K562 (cell line): ENCODE measurements around the gene CEP19. TPM values are rescaled to one million over a fixed set of nuclear protein-coding genes. Genes with fewer than 3 reads are reported as not detected.
A peak's percentile ranks its signal among the peaks of the same experiment; 100 is the strongest.

ENCODE experiments used
- ATAC-seq: fragments of 200-7000 bp; cut with Tn5 transposase; 3 replicates; pipeline ENCODE4 v1.9.1; 2020; ENCODE audit warnings: moderate library complexity
- BruUV-seq: library from RNA; stranded (reverse); fragments of 400-500 nt; replicated peaks from 2 replicates; lab custom pipeline; 2021; lab: Mats Ljungman, UMichigan
- CTCF ChIA-PET: fragments of 300-600 bp; formaldehyde crosslinking; extraction: SDS; loops from one replicate; lab custom pipeline; 2021; ENCODE audit warnings: low intra/inter-chr PET ratio; lab: Yijun Ruan, JAX
- POLR2A ChIA-PET: fragments of 300-600, 350-650 bp; sonication (Branson Sonifier 250); formaldehyde crosslinking; extraction: SDS; loops from one replicate; lab custom pipeline; 2021; ENCODE audit warnings: antibody characterized with exemption, inconsistent platforms; lab: Yijun Ruan, JAX
- DNase-seq, 4 experiments: peaks; one replicate each; pipeline versions ENCODE4 v3.0.0 to v3.0.0-alpha.2; 2011 to 2018; ENCODE audit warnings: low spot score in 3 of 4, mixed read lengths in 3 of 4; ENCODE audit errors: extremely low read depth in 1 of 4
- FAIRE-seq: peaks from 2 replicates; lab custom pipeline; 2011; peaks lifted over from hg19 to GRCh38; lab: Jason Lieb, UNC
- H2AFZ ChIP-seq: 2 replicates; pipeline ENCODE4 v1.6.0; 2011; ENCODE audit warnings: low read depth, low read length, control low read depth, inconsistent platforms
- H3K27ac ChIP-seq: fragments of 200-600 bp; 3 replicates; pipeline ENCODE4 v1.8.0; 2011; ENCODE audit warnings: low read depth, mild to moderate bottlenecking, control low read depth, inconsistent platforms, low read length, moderate library complexity, mixed read lengths; ENCODE audit errors: extremely low read depth
- H3K27me3 ChIP-seq, 2 experiments: fragments of 300-600 bp in 1 of 2; 2 replicates in 1 of 2; 3 replicates in 1 of 2; pipeline versions ENCODE4 v1.6.0 to v1.8.0; 2011; ENCODE audit warnings: inconsistent platforms in 2 of 2, low read length in 2 of 2, mild to moderate bottlenecking in 1 of 2, mixed read lengths in 1 of 2, moderate library complexity in 1 of 2; ENCODE audit not compliant: control insufficient read depth in 2 of 2, insufficient read depth in 2 of 2
- H3K36me3 ChIP-seq: fragments of 300-600 bp; 3 replicates; pipeline ENCODE4 v1.8.0; 2011; ENCODE audit warnings: mild to moderate bottlenecking, low read length, inconsistent platforms; ENCODE audit not compliant: control insufficient read depth, insufficient read depth
- H3K4me1 ChIP-seq, 2 experiments: fragments of 200-600 bp in 1 of 2; replicated peaks in 1 of 2; 2 replicates in 1 of 2; 3 replicates in 1 of 2; pipeline versions ENCODE4 v1.5.1 to v1.8.0; 2011; ENCODE audit warnings: inconsistent platforms in 2 of 2, low read length in 2 of 2, mild to moderate bottlenecking in 1 of 2, mixed read lengths in 1 of 2, moderate library complexity in 1 of 2; ENCODE audit not compliant: control insufficient read depth in 2 of 2, insufficient read depth in 2 of 2
- H3K4me2 ChIP-seq: 2 replicates; pipeline ENCODE4 v1.6.1; 2011; ENCODE audit warnings: low read length, control low read depth, inconsistent platforms, mixed read lengths; ENCODE audit not compliant: insufficient read depth
- H3K4me3 ChIP-seq: fragments of 200-600 bp; sonication (generic), shearing (Covaris generic); 2 replicates; pipeline ENCODE4 v1.5.1; 2016; ENCODE audit warnings: control low read depth, inconsistent platforms
- H3K79me2 ChIP-seq: fragments of 200-600 bp; 3 replicates; pipeline ENCODE4 v1.8.0; 2011; ENCODE audit warnings: low read length, inconsistent platforms; ENCODE audit not compliant: control insufficient read depth, insufficient read depth
- H3K9ac ChIP-seq, 2 experiments: 2 replicates each; pipeline versions ENCODE4 v1.6.0 to v1.6.1; 2011; ENCODE audit warnings: low read depth in 2 of 2, low read length in 2 of 2, control low read depth in 1 of 2, inconsistent platforms in 1 of 2, mild to moderate bottlenecking in 1 of 2, mixed read lengths in 1 of 2; ENCODE audit not compliant: insufficient read depth in 1 of 2
- H3K9me1 ChIP-seq: one replicate; pipeline ENCODE4 v1.6.0; 2011; ENCODE audit warnings: inconsistent platforms, mild to moderate bottlenecking, low read length, moderate library complexity; ENCODE audit not compliant: control insufficient read depth, insufficient read depth
- H3K9me3 ChIP-seq: replicated peaks from 2 replicates; pipeline ENCODE4 v1.5.1; 2011; ENCODE audit warnings: low read depth, low read length, inconsistent platforms; ENCODE audit not compliant: control insufficient read depth, insufficient read depth
- H4K20me1 ChIP-seq: replicated peaks from 2 replicates; pipeline ENCODE4 v1.6.1; 2011; ENCODE audit warnings: low read length, inconsistent platforms, mixed read lengths; ENCODE audit not compliant: control insufficient read depth, insufficient read depth
- CTCF ChIP-seq, 3 experiments: IDR thresholded peaks in 2 of 3; conservative IDR thresholded peaks in 1 of 3; 2 replicates each; pipeline ENCODE4 v1.5.1; 2011 to 2012; ENCODE audit warnings: low read length in 3 of 3, mild to moderate bottlenecking in 3 of 3, control low read depth in 2 of 3, improper control_type of control experiment in 1 of 3, inconsistent platforms in 1 of 3, low read depth in 1 of 3, mixed read lengths in 1 of 3, moderate library complexity in 1 of 3; ENCODE audit not compliant: insufficient read depth in 2 of 3
- EGR1 ChIP-seq: fragments of 450-650 bp; conservative IDR thresholded peaks from 2 replicates; pipeline ENCODE4 v1.6.1; 2017; ENCODE audit warnings: mild to moderate bottlenecking
- HNRNPUL1 ChIP-seq: fragments of 200-400 bp; formaldehyde crosslinking; IDR thresholded peaks from 2 replicates; pipeline ENCODE4 v1.6.1; 2017; ENCODE audit warnings: low read length
- PATZ1 ChIP-seq: fragments of 250-450 bp; sonication (Bioruptor Pico); IDR thresholded peaks from 2 replicates; pipeline ENCODE4 v1.5.0; 2020; ENCODE audit warnings: mild to moderate bottlenecking, borderline replicate concordance
- POLR2AphosphoS5 ChIP-seq: IDR thresholded peaks from 2 replicates; pipeline ENCODE4 v1.6.1; 2011; ENCODE audit warnings: mild to moderate bottlenecking, low read depth, low read length, moderate library complexity; ENCODE audit not compliant: control insufficient read depth, insufficient read depth
- PRMT5 ChIP-seq: sonication (generic); formaldehyde crosslinking; IDR thresholded peaks from 2 replicates; pipeline ENCODE4 v1.5.0; 2020; ENCODE audit warnings: missing genetic modification reagents
- TEAD4 ChIP-seq, 2 experiments: sonication (generic) in 1 of 2; formaldehyde crosslinking in 1 of 2; IDR thresholded peaks; 2 replicates each; pipeline versions ENCODE4 v1.6.1 to v1.8.0; 2012 to 2022; ENCODE audit warnings: borderline replicate concordance in 1 of 2, inconsistent platforms in 1 of 2, low read length in 1 of 2, mild to moderate bottlenecking in 1 of 2, missing genetic modification reagents in 1 of 2
- TRIM24 ChIP-seq, 2 experiments: fragments of 450-650 bp; IDR thresholded peaks; 2 replicates each; pipeline ENCODE4 v1.6.1; 2016
- ZBTB11 ChIP-seq, 3 experiments: fragments of 200-800 bp in 1 of 3; fragments of 250-450 bp in 1 of 3; fragments of 450-650 bp in 1 of 3; sonication (Bioruptor Pico) in 1 of 3; sonication (Bioruptor generic) in 1 of 3; formaldehyde crosslinking in 1 of 3; IDR thresholded peaks; 2 replicates each; pipeline versions ENCODE4 v1.6.1 to v1.8.0; 2016 to 2022; ENCODE audit warnings: mild to moderate bottlenecking in 2 of 3, missing genetic modification characterization in 2 of 3, missing compliant biosample characterization in 1 of 3, moderate library complexity in 1 of 3
- WGBS: fragments of 100-300 bp; shearing (Covaris generic); methylation state at CpG from one replicate; pipeline ENCODE4 v1.1.6; 2016; ENCODE audit warnings: low coverage, mixed read lengths; ENCODE audit not compliant: insufficient coverage; ENCODE audit errors: missing lambda C conversion rate; 5-methylcytosine and 5-hydroxymethylcytosine counted together
- in situ Hi-C: fragments of 300-500 bp; cut with MboI; formaldehyde crosslinking; loops from 4 replicates; pipeline ENCODE4 v1.15.0; 2018; ENCODE audit warnings: inconsistent platforms, mixed read lengths
- intact Hi-C: fragments of 100-400 bp; cut with micrococcal nuclease; formaldehyde crosslinking; loops from 2 replicates; pipeline ENCODE4 v1.14.2; 2022
- polyA plus RNA-seq, 8 experiments: library from polyadenylated mRNA; depleted of rRNA in 4 of 8; stranded (reverse) in 5 of 8; unstranded in 3 of 8; fragments of >200 nt; fragmentation: Nextera tagmentation in 2 of 8; fragmentation: Illumina TruSeq in 1 of 8; extraction: Ambion mirVana in 2 of 8; extraction: Trizol in 1 of 8; gene quantifications; 2 replicates each; pipeline versions ENCODE4 v1.2.1 to v1.2.3, GENCODE V29; 2011 to 2014; ENCODE audit warnings: inconsistent platforms in 1 of 8, missing spikeins in 1 of 8
- total RNA-seq, 7 experiments: library from RNA; depleted of rRNA in 6 of 7; stranded (reverse); fragments of >200 nt in 6 of 7; fragmentation: Illumina TruSeq in 2 of 7; extraction: Trizol in 2 of 7; gene quantifications; 2 replicates each; pipeline versions ENCODE4 v1.2.1 to v1.2.3, GENCODE V29; 2011 to 2021; ENCODE audit warnings: low replicate concordance in 1 of 7

CEP19 gene
- total and polyA plus RNA-seq, 9 of the 15 experiments (the other 6 are each of a cell fraction or from before 2014, with no cell fraction given) = 2.5 to 4.5 (median 3.7) TPM

- H3K36me3 ChIP-seq = no peaks in the 10 kb centered on the region
- DNase-seq (no peak), FAIRE-seq (no peak), ATAC-seq (no peak)
- H3K27ac ChIP-seq = no peak overlapping the region
- no peaks in the 10 kb centered on the region for H4K20me1 ChIP-seq
- in situ Hi-C loops = no loop called here
- WGBS = 5% methylated on average over 1 of the region's 1 CpG
- no peak overlapping the region for H2AFZ ChIP-seq
- no peak overlapping the region for H3K4me3 ChIP-seq
- H3K9ac ChIP-seq = no peak overlapping the region
- intact Hi-C loops = no loop called here
- peak in 1 of 3 experiments; percentile 26; a peak in 1 of 6 replicates for TF ChIP-seq CTCF (IDR thresholded peaks at IDR 0.05 in 2 of 3, conservative IDR thresholded peaks at IDR 0.05 in 1 of 3; ENCODE audit: insufficient read depth in 2 of 3, low read depth in 1 of 3, low read length in 3 of 3)
- peak; percentile 94 for TF ChIP-seq EGR1
- no peak for TF ChIP-seq PRMT5
- TF ChIP-seq PATZ1 (CRISPR knock-in tag) = no peak
- peak; percentile 70 for TF ChIP-seq TEAD4 (IDR thresholded peaks at IDR 0.05; ENCODE audit: low read length)
- TF ChIP-seq TEAD4 (CRISPR knock-in tag; IDR thresholded peaks at IDR 0.05; ENCODE audit: borderline replicate concordance) = no peak
- TF ChIP-seq ZBTB11 (CRISPR knock-in tag; IDR thresholded peaks at IDR 0.05) = no peak
- 0 out of 2 replicates have a peak, but pooled peaks have one; percentile 73 for TF ChIP-seq HNRNPUL1
- TF ChIP-seq TRIM24 (IDR thresholded peaks at IDR 0.05) = peak in 1 of 2 experiments; percentile 67; a peak in 3 of 4 replicates
- no peak for TF ChIP-seq POLR2AphosphoS5
- CTCF ChIA-PET = no interaction called here
- H3K79me2 ChIP-seq = no peaks in the 10 kb centered on the region
- no TSS peak for BruUV-seq
- peaks cover 3 to 9% of the 10 kb centered on the region in 2 experiments; a peak in 3 of 5 replicates for H3K4me1 ChIP-seq
- no peaks in the 10 kb centered on the region for H3K9me1 ChIP-seq
- H3K27me3 ChIP-seq = no peaks in the 10 kb centered on the region
- POLR2A ChIA-PET = interaction anchor here (0.7 kb wide), 2 partner anchors 17 to 95 kb away, joined by 4 read pairs; partner anchors contain the start of genes CEP19 and PIGX
- H3K9me3 ChIP-seq = 0 out of 2 replicates have a peak, but pooled peaks cover 2% of the 10 kb centered on the region
- no peak overlapping the region for H3K4me2 ChIP-seq
Measured at GRCh38 chr3:196694202-196694638, 17.8 kb downstream of the CEP19 start.
